IPS-18a (cell line): ENCODE results near the gene EIF4G2.
A peak's percentile ranks its signal among the peaks of the same experiment; 100 is the strongest.

Source experiments
- H3K27ac ChIP-seq: one replicate; pipeline ENCODE4 v1.5.1; 2013; ENCODE audit warnings: low read length
- H3K27me3 ChIP-seq: one replicate; pipeline ENCODE4 v1.6.1; 2013; ENCODE audit warnings: mild to moderate bottlenecking, low read length; ENCODE audit not compliant: control insufficient read depth, insufficient read depth
- H3K36me3 ChIP-seq: one replicate; pipeline ENCODE4 v1.6.1; 2013; ENCODE audit warnings: low read depth, low read length; ENCODE audit not compliant: control insufficient read depth
- H3K4me1 ChIP-seq: one replicate; pipeline ENCODE4 v1.6.1; 2013; ENCODE audit warnings: low read depth, low read length; ENCODE audit not compliant: control insufficient read depth
- H3K4me3 ChIP-seq: one replicate; pipeline ENCODE4 v1.5.1; 2013; ENCODE audit warnings: low read length
- H3K9ac ChIP-seq: one replicate; pipeline ENCODE4 v1.6.1; 2013; ENCODE audit warnings: mild to moderate bottlenecking, low read length, moderate library complexity
- H3K9me3 ChIP-seq: one replicate; pipeline ENCODE4 v1.6.1; 2013; ENCODE audit warnings: low read depth, low read length; ENCODE audit not compliant: control insufficient read depth

The EIF4G2 gene

GRCh38 chr11:10808553-10809372 is at the start of gene EIF4G2:
EIF4G2 (minus strand) TSS chr11:10808926.
- H3K4me1 ChIP-seq = peaks cover 13% of the 10 kb centered on the region
- no peaks in the 10 kb centered on the region for H3K27me3 ChIP-seq
- peak within 1 kb of the TSS; percentile 98 for H3K27ac ChIP-seq

GRCh38 chr11:10857709-10858438 is 49.1 kb upstream of the EIF4G2 start, which contains the start of gene ZBED5:
ZBED5 (minus strand) TSS chr11:10858053; CDS start chr11:10854945, 3,108 bp downstream.
- Histone ChIP-seq H3K36me3 (peaks cover 31% of the 10 kb centered on the region), H3K27me3 (no peaks in the 10 kb centered on the region), H3K9ac (peak within 1 kb of the TSS; percentile 98), H3K4me3 (peak within 1 kb of the TSS; percentile 99), H3K27ac (peak within 1 kb of the TSS; percentile 95), H3K9me3 (no peaks in the 10 kb centered on the region), H3K4me1 (peaks cover 12% of the 10 kb centered on the region)

More at GRCh38 chr11:10808553-10809372, at the start of gene EIF4G2:
- Histone ChIP-seq H3K9me3 (no peaks in the 10 kb centered on the region), H3K4me3 (peak within 1 kb of the TSS; percentile 99), H3K36me3 (peaks cover 39% of the 10 kb centered on the region), H3K9ac (peak within 1 kb of the TSS; percentile 99)

GRCh38 chr11:10857459-10857708 is 48.7 kb upstream of the EIF4G2 start:
- Histone ChIP-seq H3K4me3 (peak overlapping the region; percentile 99), H3K9ac (peak overlapping the region; percentile 98), H3K4me1 (peaks cover 12% of the 10 kb centered on the region), H3K9me3 (no peaks in the 10 kb centered on the region), H3K27ac (peak overlapping the region; percentile 95), H3K36me3 (peaks cover 36% of the 10 kb centered on the region), H3K27me3 (no peaks in the 10 kb centered on the region)

- Histone ChIP-seq H3K36me3 (peaks cover 41% of the 10 kb centered on the region), H3K27me3 (no peaks in the 10 kb centered on the region), H3K9ac (peak overlapping the region; percentile 98), H3K4me3 (peak overlapping the region; percentile 99), H3K9me3 (no peaks in the 10 kb centered on the region), H3K27ac (peak overlapping the region; percentile 95), H3K4me1 (peaks cover 12% of the 10 kb centered on the region)
Measured at GRCh38 chr11:10856689-10857458, 48.1 kb upstream of the EIF4G2 start.

- H3K27me3 ChIP-seq = no peaks in the 10 kb centered on the region
- H3K27ac ChIP-seq = no peak overlapping the region
- peaks cover 12% of the 10 kb centered on the region for H3K4me1 ChIP-seq
- H3K9me3 ChIP-seq = no peaks in the 10 kb centered on the region
- no peak overlapping the region for H3K4me3 ChIP-seq
- H3K9ac ChIP-seq = no peak overlapping the region
- H3K36me3 ChIP-seq = peaks cover 41% of the 10 kb centered on the region
Measured at GRCh38 chr11:10855295-10855694, 46.6 kb upstream of the EIF4G2 start.

- Histone ChIP-seq H3K36me3 (peaks cover 13% of the 10 kb centered on the region), H3K9ac (no peak overlapping the region), H3K4me1 (no peaks in the 10 kb centered on the region), H3K27ac (no peak overlapping the region), H3K9me3 (no peaks in the 10 kb centered on the region), H3K4me3 (no peak overlapping the region), H3K27me3 (no peaks in the 10 kb centered on the region)
Measured at GRCh38 chr11:10847960-10848860, 39.5 kb upstream of the EIF4G2 start.

- no peak overlapping the region for H3K4me3 ChIP-seq
- no peaks in the 10 kb centered on the region for H3K9me3 ChIP-seq
- H3K9ac ChIP-seq = no peak overlapping the region
- H3K36me3 ChIP-seq = no peaks in the 10 kb centered on the region
- H3K27ac ChIP-seq = no peak overlapping the region
- no peaks in the 10 kb centered on the region for H3K4me1 ChIP-seq
- no peaks in the 10 kb centered on the region for H3K27me3 ChIP-seq
Measured at GRCh38 chr11:10846660-10847059, 37.9 kb upstream of the EIF4G2 start.

GRCh38 chr11:10845589-10845988 is 36.9 kb upstream of the EIF4G2 start:
- H3K4me1 ChIP-seq = no peaks in the 10 kb centered on the region
- H3K27ac ChIP-seq = no peak overlapping the region
- H3K9ac ChIP-seq = no peak overlapping the region
- no peak overlapping the region for H3K4me3 ChIP-seq
- H3K36me3 ChIP-seq = no peaks in the 10 kb centered on the region
- H3K9me3 ChIP-seq = no peaks in the 10 kb centered on the region
- H3K27me3 ChIP-seq = no peaks in the 10 kb centered on the region

- H3K4me3 ChIP-seq = no peak overlapping the region
- no peaks in the 10 kb centered on the region for H3K27me3 ChIP-seq
- no peaks in the 10 kb centered on the region for H3K36me3 ChIP-seq
- H3K9me3 ChIP-seq = no peaks in the 10 kb centered on the region
- no peak overlapping the region for H3K9ac ChIP-seq
- no peaks in the 10 kb centered on the region for H3K4me1 ChIP-seq
- no peak overlapping the region for H3K27ac ChIP-seq
Measured at GRCh38 chr11:10844796-10845195, 36.1 kb upstream of the EIF4G2 start.

GRCh38 chr11:10844356-10844755 is 35.6 kb upstream of the EIF4G2 start:
- H3K27me3 ChIP-seq = no peaks in the 10 kb centered on the region
- no peaks in the 10 kb centered on the region for H3K4me1 ChIP-seq
- H3K36me3 ChIP-seq = no peaks in the 10 kb centered on the region
- no peak overlapping the region for H3K27ac ChIP-seq
- no peaks in the 10 kb centered on the region for H3K9me3 ChIP-seq
- no peak overlapping the region for H3K4me3 ChIP-seq
- no peak overlapping the region for H3K9ac ChIP-seq

GRCh38 chr11:10838881-10839280 is 30.2 kb upstream of the EIF4G2 start:
- H3K9ac ChIP-seq = no peak overlapping the region
- no peaks in the 10 kb centered on the region for H3K4me1 ChIP-seq
- no peaks in the 10 kb centered on the region for H3K27me3 ChIP-seq
- H3K9me3 ChIP-seq = no peaks in the 10 kb centered on the region
- no peaks in the 10 kb centered on the region for H3K36me3 ChIP-seq
- H3K4me3 ChIP-seq = no peak overlapping the region
- no peak overlapping the region for H3K27ac ChIP-seq
